ENCODE measurements around the gene PARD6G. TPM values are rescaled to one million over a fixed set of nuclear protein-coding genes. Genes with fewer than 3 reads are reported as not detected.

PARD6G gene
- total and polyA plus RNA-seq, 2 of the 13 experiments (the other 11 are each of a cell fraction or from before 2014, with no cell fraction given), result 3.6 to 7.4 TPM

GRCh38 chr18:80254971-80255500 is 7.7 kb upstream of the PARD6G start:
- Histone ChIP-seq H3K27me3 (ENCODE audit: control insufficient read depth in 1 of 2, insufficient read depth in 2 of 2, low read length in 2 of 2) (no peaks in the 10 kb centered on the region; a peak in 2 of 5 replicates), H3K36me3 (replicated peaks in 1 of 2; ENCODE audit: control insufficient read depth in 1 of 2, insufficient read depth in 2 of 2, low read length in 2 of 2) (no peaks in the 10 kb centered on the region), H3K9ac (ENCODE audit: insufficient read depth, low read depth, low read length) (no peak overlapping the region), H3K79me2 (ENCODE audit: insufficient read depth, low read length) (no peaks in the 10 kb centered on the region), H3K4me1 (ENCODE audit: insufficient read depth, low read length) (no peaks in the 10 kb centered on the region), H4K20me1 (ENCODE audit: insufficient read depth, low read length) (no peaks in the 10 kb centered on the region), H3K9me3 (ENCODE audit: low read length) (no peaks in the 10 kb centered on the region), H3K4me2 (ENCODE audit: low read depth, low read length) (no peak overlapping the region), H2AFZ (ENCODE audit: low read length) (no peak overlapping the region), H3K4me3 (replicated peaks in 1 of 3; ENCODE audit: insufficient read depth in 1 of 3, low read depth in 2 of 3, low read length in 3 of 3) (no peak overlapping the region), H3K27ac (ENCODE audit: extremely low read length, insufficient read depth, low read length) (no peak overlapping the region)
- DNase-seq (ENCODE audit: low spot score) (no peak), FAIRE-seq (no peak), ATAC-seq (peak; percentile 17; the same call in 1 of the 3 replicates)
- TF ChIP-seq MNT (IDR thresholded peaks at IDR 0.05) (peak; percentile 59), ZC3H4 (CRISPR knock-in tag; IDR thresholded peaks at IDR 0.05; ENCODE audit: borderline replicate concordance) (no peak), ZNF772 (CRISPR knock-in tag; IDR thresholded peaks at IDR 0.05) (no peak), RFXANK (CRISPR knock-in tag; IDR thresholded peaks at IDR 0.05) (no peak), MED13 (CRISPR knock-in tag; IDR thresholded peaks at IDR 0.05) (no peak), ATF5 (CRISPR knock-in tag; IDR thresholded peaks at IDR 0.05; ENCODE audit: low read depth) (no peak), MLXIP (CRISPR knock-in tag; IDR thresholded peaks at IDR 0.05; ENCODE audit: borderline replicate concordance) (no peak)
- intact Hi-C loops (cut with micrococcal nuclease; ENCODE audit: unreplicated experiment), result no loop called here
- BruUV-seq (replicated peaks), result no TSS peak
- POLR2A ChIA-PET, result no interaction called here
- CTCF ChIA-PET (ENCODE audit: low intra/inter-chr PET ratio, low total read pairs), result no interaction called here
- WGBS (ENCODE audit: low lambda C conversion rate), result 16% methylated on average over 5 of the region's 6 CpGs
- in situ Hi-C loops (cut with HindIII; ENCODE audit: extremely low pct_ligation_motif_present, low pct_unique_long_range_greater_than_20kb), result no loop called here

Measured in HepG2 (cell line).